ENCODE results near the gene ELAC2. TPM values are rescaled to one million over a fixed set of nuclear protein-coding genes. Genes with fewer than 3 reads are reported as not detected.

The ELAC2 gene
- total RNA-seq, 1 donor from 2014 or later: 43.1 TPM

DNA sequence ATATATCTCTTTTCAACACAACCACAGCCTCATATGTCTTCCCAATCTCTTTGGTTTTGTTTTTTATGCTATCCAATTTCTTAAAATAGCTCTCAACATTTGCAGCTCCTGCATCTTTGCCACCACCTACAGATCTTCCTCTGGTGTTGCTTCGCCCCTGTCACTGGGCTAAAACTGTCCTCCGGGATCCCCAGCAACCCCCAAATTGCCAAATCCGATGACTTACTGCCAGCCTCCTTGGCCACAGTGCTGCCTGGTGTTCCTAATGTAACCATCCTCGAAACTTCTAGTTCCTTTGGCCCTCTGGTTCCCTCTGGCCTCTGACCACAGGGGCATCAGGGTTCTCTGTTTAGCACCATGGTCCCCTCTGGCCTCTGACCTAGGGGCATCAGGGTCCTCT lies 70.8 kb downstream of the ELAC2 start:
- H3K27ac Mint-ChIP-seq (ENCODE audit: unreplicated experiment): no peak overlapping the region
- no peaks in the 10 kb centered on the region for H3K9me3 Mint-ChIP-seq (ENCODE audit: low read depth)
- no peaks in the 10 kb centered on the region for H3K4me1 Mint-ChIP-seq (ENCODE audit: low read depth)
- H3K4me3 Mint-ChIP-seq (ENCODE audit: unreplicated experiment): no peak overlapping the region
- DNase-seq (ENCODE audit: low spot score): no peak
- H3K27me3 Mint-ChIP-seq (ENCODE audit: low read depth): no peaks in the 10 kb centered on the region
- H3K36me3 Mint-ChIP-seq (ENCODE audit: low read depth): peaks cover 13% of the 10 kb centered on the region
- TF ChIP-seq, protein P1, sequence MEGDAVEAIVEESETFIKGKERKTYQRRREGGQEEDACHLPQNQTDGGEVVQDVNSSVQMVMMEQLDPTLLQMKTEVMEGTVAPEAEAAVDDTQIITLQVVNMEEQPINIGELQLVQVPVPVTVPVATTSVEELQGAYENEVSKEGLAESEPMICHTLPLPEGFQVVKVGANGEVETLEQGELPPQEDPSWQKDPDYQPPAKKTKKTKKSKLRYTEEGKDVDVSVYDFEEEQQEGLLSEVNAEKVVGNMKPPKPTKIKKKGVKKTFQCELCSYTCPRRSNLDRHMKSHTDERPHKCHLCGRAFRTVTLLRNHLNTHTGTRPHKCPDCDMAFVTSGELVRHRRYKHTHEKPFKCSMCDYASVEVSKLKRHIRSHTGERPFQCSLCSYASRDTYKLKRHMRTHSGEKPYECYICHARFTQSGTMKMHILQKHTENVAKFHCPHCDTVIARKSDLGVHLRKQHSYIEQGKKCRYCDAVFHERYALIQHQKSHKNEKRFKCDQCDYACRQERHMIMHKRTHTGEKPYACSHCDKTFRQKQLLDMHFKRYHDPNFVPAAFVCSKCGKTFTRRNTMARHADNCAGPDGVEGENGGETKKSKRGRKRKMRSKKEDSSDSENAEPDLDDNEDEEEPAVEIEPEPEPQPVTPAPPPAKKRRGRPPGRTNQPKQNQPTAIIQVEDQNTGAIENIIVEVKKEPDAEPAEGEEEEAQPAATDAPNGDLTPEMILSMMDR (IDR thresholded peaks at IDR 0.05): no peak

Other genes starting within 250 kb of the ELAC2 start
- 5.7 to 6.6 TPM (median 6.2 TPM) in 3 replicates for gene ARHGAP44, start 228.5 kb downstream of the ELAC2 start, total RNA-seq

Measured in chondrocyte (in vitro differentiated cells).